GM19463 (cell line): ENCODE measurements around the gene ACADS.

Experiments used
- ATAC-seq: cut with Tn5 transposase; IDR thresholded peaks from one replicate; pipeline ENCODE4 v1.9.1; 2021; ENCODE audit warnings: mild to moderate bottlenecking, moderate library complexity; ENCODE audit not compliant: unreplicated experiment

ACADS gene

GRCh38 chr12:120725659-120726509 is at the start of gene ACADS:
Gene ACADS, plus strand, starts transcription at chr12:120725826. Its CDS starts 60 bp downstream, at chr12:120725886.
- ATAC-seq: peak; percentile 98

- ATAC-seq: peak; percentile 68
These were observed 47.7 kb upstream of the ACADS start for GRCh38 chr12:120677765-120678473.

GRCh38 chr12:120678572-120678971 is 47.1 kb upstream of the ACADS start:
- no peak for ATAC-seq

GRCh38 chr12:120680165-120680738 is 45.4 kb upstream of the ACADS start:
- ATAC-seq: no peak

- no peak for ATAC-seq
These were observed 41.1 kb upstream of the ACADS start for GRCh38 chr12:120684523-120684932.

GRCh38 chr12:120685522-120685921 is 40.1 kb upstream of the ACADS start:
- ATAC-seq: no peak

GRCh38 chr12:120686151-120686689 is 39.4 kb upstream of the ACADS start:
- ATAC-seq: peak; percentile 69

- ATAC-seq: peak; percentile 66
These were observed 38.7 kb upstream of the ACADS start, which contains the start of gene MLEC for GRCh38 chr12:120686690-120687577. Gene MLEC, plus strand, starts transcription at chr12:120687149. Its CDS starts 148 bp downstream, at chr12:120687297.

GRCh38 chr12:120687578-120688289 is 37.9 kb upstream of the ACADS start:
- ATAC-seq: no peak

- no peak for ATAC-seq
These were observed 37.0 kb upstream of the ACADS start for GRCh38 chr12:120688527-120689071.

- ATAC-seq: no peak
These were observed 36.1 kb upstream of the ACADS start for GRCh38 chr12:120689397-120690082.

- no peak for ATAC-seq
These were observed 35.6 kb upstream of the ACADS start for GRCh38 chr12:120690083-120690450.

GRCh38 chr12:120690978-120691377 is 34.6 kb upstream of the ACADS start:
- ATAC-seq: no peak

GRCh38 chr12:120692524-120693033 is 33.0 kb upstream of the ACADS start:
- ATAC-seq: no peak

GRCh38 chr12:120693848-120694247 is 31.8 kb upstream of the ACADS start:
- ATAC-seq: no peak

GRCh38 chr12:120696626-120697025 is 29.0 kb upstream of the ACADS start:
- ATAC-seq: no peak

- ATAC-seq: no peak
These were observed 28.3 kb upstream of the ACADS start for GRCh38 chr12:120697344-120697743.

- no peak for ATAC-seq
These were observed 27.0 kb upstream of the ACADS start for GRCh38 chr12:120698665-120699064.

GRCh38 chr12:120699553-120699952 is 26.1 kb upstream of the ACADS start:
- no peak for ATAC-seq
